Activated CD8-positive, alpha-beta memory T cell treated with anti-CD3 and anti-CD28 coated beads for 48 hours (primary cell): ENCODE measurements around the gene SLC25A3.

Experiments
- DNase-seq, 3 experiments: peaks; one replicate each; pipeline ENCODE4 v3.0.0-alpha.2; 2020; ENCODE audit warnings: low read depth in 2 of 3, low spot score in 2 of 3

Gene SLC25A3

DNA sequence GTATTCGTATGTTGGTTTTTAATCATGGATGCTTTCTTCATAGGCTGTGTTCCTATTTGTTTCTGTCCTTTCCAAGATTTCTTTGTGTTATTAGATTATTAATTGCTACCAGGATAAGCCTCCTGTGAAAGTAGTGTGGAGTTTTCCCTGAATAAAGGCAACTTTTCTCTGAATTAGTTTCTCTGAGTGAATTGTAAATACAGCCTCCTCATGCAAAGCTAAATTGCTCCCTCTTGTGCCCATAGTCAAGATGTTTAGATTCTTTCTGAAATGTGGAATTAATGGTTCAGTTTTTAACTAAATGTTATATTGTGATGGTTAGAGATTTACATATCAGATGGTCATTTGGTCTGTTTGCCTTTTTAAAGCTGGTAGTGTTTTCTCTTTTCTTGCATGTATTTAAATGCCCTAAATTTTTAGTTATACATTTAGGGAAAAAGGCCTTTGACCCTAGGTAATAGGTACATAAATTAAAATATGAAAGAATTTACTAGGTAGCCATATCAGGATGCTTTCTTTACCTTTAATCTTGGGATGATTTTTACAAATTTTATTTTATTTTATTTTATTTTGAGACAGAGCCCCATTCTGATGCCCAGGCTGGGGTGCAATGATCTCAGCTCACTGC is 60.5 kb downstream of the SLC25A3 start:
- DNase-seq = no peak
